ENCODE data around the gene CSAD.

DNA sequence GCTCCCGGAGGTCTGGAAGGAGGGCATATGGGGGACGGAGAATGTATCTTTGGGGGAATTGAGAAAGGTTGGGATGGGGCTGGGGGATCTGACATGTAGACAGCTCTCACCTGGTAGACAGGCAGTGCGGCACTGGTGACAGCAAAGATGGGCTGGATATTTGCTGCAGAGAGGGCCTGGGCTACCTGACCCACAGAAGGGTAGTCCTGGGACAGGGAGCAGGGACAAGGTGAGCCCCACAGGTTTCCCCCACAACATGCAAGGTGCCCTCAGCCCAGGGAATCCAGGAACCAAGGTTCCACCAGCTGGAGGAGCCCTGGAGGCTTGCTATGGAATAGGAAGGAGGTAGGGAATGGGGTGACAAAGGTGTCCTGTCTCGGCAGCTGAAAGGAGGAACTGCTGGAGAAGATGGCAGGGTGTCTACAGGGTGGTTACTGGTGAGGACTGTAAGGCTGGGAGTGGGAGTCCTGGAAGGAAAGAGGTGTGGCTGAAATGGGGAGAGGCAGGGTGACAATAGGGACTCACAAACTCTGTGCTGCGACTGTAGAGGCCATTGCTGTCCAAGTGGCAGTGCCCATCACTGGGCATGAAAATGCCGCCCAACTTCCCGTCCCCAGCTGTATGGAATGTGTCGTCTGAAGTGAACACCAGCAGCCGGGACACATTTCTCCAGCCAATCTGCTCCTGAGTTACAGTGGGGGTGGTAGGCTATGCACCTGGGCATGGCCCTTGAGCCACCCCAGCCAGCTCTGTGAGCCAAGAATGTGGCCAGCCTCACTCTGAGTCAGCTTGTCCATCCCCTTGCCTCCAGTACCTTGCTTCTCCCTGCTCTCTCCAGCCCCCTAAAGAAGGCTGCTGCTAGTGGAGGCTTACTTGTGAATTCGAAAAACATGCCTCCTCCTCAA, 15.0 kb upstream of the CSAD start:
- TF ChIP-seq, protein P1, sequence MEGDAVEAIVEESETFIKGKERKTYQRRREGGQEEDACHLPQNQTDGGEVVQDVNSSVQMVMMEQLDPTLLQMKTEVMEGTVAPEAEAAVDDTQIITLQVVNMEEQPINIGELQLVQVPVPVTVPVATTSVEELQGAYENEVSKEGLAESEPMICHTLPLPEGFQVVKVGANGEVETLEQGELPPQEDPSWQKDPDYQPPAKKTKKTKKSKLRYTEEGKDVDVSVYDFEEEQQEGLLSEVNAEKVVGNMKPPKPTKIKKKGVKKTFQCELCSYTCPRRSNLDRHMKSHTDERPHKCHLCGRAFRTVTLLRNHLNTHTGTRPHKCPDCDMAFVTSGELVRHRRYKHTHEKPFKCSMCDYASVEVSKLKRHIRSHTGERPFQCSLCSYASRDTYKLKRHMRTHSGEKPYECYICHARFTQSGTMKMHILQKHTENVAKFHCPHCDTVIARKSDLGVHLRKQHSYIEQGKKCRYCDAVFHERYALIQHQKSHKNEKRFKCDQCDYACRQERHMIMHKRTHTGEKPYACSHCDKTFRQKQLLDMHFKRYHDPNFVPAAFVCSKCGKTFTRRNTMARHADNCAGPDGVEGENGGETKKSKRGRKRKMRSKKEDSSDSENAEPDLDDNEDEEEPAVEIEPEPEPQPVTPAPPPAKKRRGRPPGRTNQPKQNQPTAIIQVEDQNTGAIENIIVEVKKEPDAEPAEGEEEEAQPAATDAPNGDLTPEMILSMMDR (IDR thresholded peaks at IDR 0.05): no peak
- TF ChIP-seq EZH2 (IDR thresholded peaks at IDR 0.05; ENCODE audit: borderline replicate concordance, insufficient read depth, low read depth, low read length, poor library complexity, severe bottlenecking): no peak
